ENCODE data around the gene KRTAP19-1. TPM values are rescaled to one million over a fixed set of nuclear protein-coding genes. Genes with fewer than 3 reads are reported as not detected.

The KRTAP19-1 gene
- total and polyA plus RNA-seq, 9 donors, result not detected

- H3K36me3 ChIP-seq (ENCODE audit: control insufficient read depth, insufficient read depth, low read length), result no peaks in the 10 kb centered on the region
- H3K4me3 ChIP-seq (ENCODE audit: low read length), result no peak overlapping the region
- H3K27ac ChIP-seq (ENCODE audit: low read length), result no peak overlapping the region
- WGBS (ENCODE audit: insufficient coverage), result 67% methylated on average over 1 of the region's 4 CpGs
- no peak for DNase-seq
- no peaks in the 10 kb centered on the region for H3K4me1 ChIP-seq (ENCODE audit: control insufficient read depth, insufficient read depth, low read length)
- H3K27me3 ChIP-seq (ENCODE audit: control insufficient read depth, insufficient read depth, low read length), result no peaks in the 10 kb centered on the region
- H3K9me3 ChIP-seq (replicated peaks; ENCODE audit: control insufficient read depth, low read depth, low read length), result no peaks in the 10 kb centered on the region
Observed at GRCh38 chr21:30479259-30479658, 908 bp downstream of the KRTAP19-1 start.

DNA sequence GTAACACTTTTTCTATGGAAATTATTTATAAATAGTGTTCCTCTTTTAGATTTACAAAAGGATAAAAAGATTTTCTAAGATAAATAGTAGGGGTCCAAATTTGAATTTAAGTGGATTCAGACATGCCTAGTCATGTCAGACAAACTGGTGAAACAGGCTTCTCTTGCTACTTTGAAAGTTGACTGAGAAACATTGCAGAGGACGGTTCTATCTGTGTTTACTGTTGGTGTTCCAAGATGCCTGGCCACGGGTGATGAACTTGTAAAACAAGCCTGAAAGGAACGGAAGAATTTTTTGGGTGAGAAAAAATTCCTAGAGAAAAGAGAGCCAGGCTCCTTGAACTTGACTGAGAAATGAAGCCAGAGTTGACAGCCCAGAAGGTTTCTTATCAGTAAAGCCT lies 2.2 kb downstream of the KRTAP19-1 start:
- Histone ChIP-seq H3K27me3 (ENCODE audit: control insufficient read depth, insufficient read depth, low read length) (no peaks in the 10 kb centered on the region), H3K36me3 (ENCODE audit: control insufficient read depth, insufficient read depth, low read length) (no peaks in the 10 kb centered on the region), H3K4me3 (ENCODE audit: low read length) (no peak overlapping the region), H3K9me3 (replicated peaks; ENCODE audit: control insufficient read depth, low read depth, low read length) (no peaks in the 10 kb centered on the region), H3K27ac (ENCODE audit: low read length) (no peak overlapping the region), H3K4me1 (ENCODE audit: control insufficient read depth, insufficient read depth, low read length) (no peaks in the 10 kb centered on the region)
- no peak for DNase-seq
- WGBS (ENCODE audit: insufficient coverage), result 47% methylated on average over 3 of the region's 3 CpGs

- Histone ChIP-seq H3K27ac (ENCODE audit: low read length) (no peak overlapping the region), H3K9me3 (replicated peaks; ENCODE audit: control insufficient read depth, low read depth, low read length) (no peaks in the 10 kb centered on the region), H3K27me3 (ENCODE audit: control insufficient read depth, insufficient read depth, low read length) (no peaks in the 10 kb centered on the region), H3K4me3 (ENCODE audit: low read length) (no peak overlapping the region), H3K4me1 (ENCODE audit: control insufficient read depth, insufficient read depth, low read length) (no peaks in the 10 kb centered on the region), H3K36me3 (ENCODE audit: control insufficient read depth, insufficient read depth, low read length) (no peaks in the 10 kb centered on the region)
- WGBS (ENCODE audit: insufficient coverage), result no CpG with 5 or more reads among the region's 6 CpGs
- DNase-seq, result no peak
Observed at GRCh38 chr21:30468900-30469714, 11.1 kb downstream of the KRTAP19-1 start.

DNA sequence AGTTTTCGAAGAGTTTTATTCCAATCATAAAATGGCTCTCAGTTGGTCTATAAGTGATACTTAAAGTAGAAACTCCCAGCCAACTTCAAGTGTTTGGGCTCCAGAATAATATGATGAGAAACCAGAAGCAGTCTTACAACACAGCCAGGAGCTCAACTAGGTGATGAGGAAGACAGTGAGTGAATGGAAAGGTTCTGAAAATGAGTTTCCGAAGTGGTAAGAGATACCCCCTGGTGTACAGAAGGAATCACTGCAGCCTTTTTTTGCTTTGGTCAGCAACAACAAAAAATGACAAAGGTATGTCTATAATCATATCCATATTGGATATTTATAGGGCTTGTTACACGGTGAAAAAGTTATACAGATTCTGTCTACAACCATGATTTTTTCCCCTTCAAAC lies 16.5 kb downstream of the KRTAP19-1 start:
- Histone ChIP-seq H3K4me3 (ENCODE audit: low read length) (no peak overlapping the region), H3K36me3 (ENCODE audit: control insufficient read depth, insufficient read depth, low read length) (no peaks in the 10 kb centered on the region), H3K9me3 (replicated peaks; ENCODE audit: control insufficient read depth, low read depth, low read length) (no peaks in the 10 kb centered on the region), H3K4me1 (ENCODE audit: control insufficient read depth, insufficient read depth, low read length) (no peaks in the 10 kb centered on the region), H3K27me3 (ENCODE audit: control insufficient read depth, insufficient read depth, low read length) (no peaks in the 10 kb centered on the region), H3K27ac (ENCODE audit: low read length) (no peak overlapping the region)
- no peak for DNase-seq
- WGBS (ENCODE audit: insufficient coverage), result no CpG with 5 or more reads among the region's 3 CpGs

- no peak overlapping the region for H3K27ac ChIP-seq (ENCODE audit: low read length)
- H3K36me3 ChIP-seq (ENCODE audit: control insufficient read depth, insufficient read depth, low read length), result no peaks in the 10 kb centered on the region
- DNase-seq, result no peak
- no peak overlapping the region for H3K4me3 ChIP-seq (ENCODE audit: low read length)
- H3K27me3 ChIP-seq (ENCODE audit: control insufficient read depth, insufficient read depth, low read length), result no peaks in the 10 kb centered on the region
- H3K9me3 ChIP-seq (replicated peaks; ENCODE audit: control insufficient read depth, low read depth, low read length), result no peaks in the 10 kb centered on the region
- no peaks in the 10 kb centered on the region for H3K4me1 ChIP-seq (ENCODE audit: control insufficient read depth, insufficient read depth, low read length)
- no CpG with 5 or more reads among the region's 3 CpGs for WGBS (ENCODE audit: insufficient coverage)
Observed at GRCh38 chr21:30448514-30448913, 31.7 kb downstream of the KRTAP19-1 start.

DNA sequence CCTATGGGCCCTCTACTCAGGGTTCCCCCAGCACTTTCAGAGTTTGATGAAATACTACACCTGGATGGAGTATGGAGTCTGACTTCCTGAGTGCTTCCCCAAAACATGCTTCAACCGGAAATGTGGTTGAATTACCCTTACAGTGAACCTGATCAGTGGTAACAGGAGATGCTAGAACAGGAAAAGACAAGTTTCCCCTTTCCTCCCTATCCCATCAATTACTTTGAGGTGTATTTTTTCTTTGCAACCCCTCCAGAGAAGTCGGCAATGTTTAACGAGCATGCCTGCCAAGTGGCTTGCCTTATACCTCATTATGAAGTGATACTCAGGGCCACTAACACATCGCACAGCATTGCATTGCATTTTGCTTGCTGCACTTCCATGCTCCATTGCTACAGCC lies 33.1 kb downstream of the KRTAP19-1 start:
- Histone ChIP-seq H3K9me3 (replicated peaks; ENCODE audit: control insufficient read depth, low read depth, low read length) (no peaks in the 10 kb centered on the region), H3K27ac (ENCODE audit: low read length) (no peak overlapping the region), H3K4me1 (ENCODE audit: control insufficient read depth, insufficient read depth, low read length) (no peaks in the 10 kb centered on the region), H3K27me3 (ENCODE audit: control insufficient read depth, insufficient read depth, low read length) (no peaks in the 10 kb centered on the region), H3K36me3 (ENCODE audit: control insufficient read depth, insufficient read depth, low read length) (no peaks in the 10 kb centered on the region), H3K4me3 (ENCODE audit: low read length) (no peak overlapping the region)
- 39% methylated on average over 3 of the region's 4 CpGs for WGBS (ENCODE audit: insufficient coverage)
- DNase-seq, result no peak

DNA sequence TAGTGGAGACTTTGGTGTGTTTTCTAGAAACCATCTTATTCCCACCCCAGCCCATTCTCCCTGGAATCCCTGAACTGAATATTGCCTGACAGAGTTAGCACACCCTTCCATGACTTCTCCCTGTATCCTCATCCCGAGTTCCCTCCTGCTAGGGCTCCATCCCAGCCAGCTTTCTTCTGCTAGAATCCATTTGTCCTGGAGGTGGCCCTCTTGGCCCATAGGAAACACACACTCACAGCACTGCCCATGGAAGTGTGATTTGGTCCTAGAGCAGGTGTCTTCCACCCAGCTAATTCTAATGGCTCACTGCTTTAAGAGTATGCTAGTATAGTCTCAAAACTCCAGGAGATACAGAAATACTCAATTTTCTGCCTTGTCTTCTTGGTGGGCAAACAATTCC lies 36.0 kb downstream of the KRTAP19-1 start:
- no CpG with 5 or more reads among the region's 1 CpG for WGBS (ENCODE audit: insufficient coverage)
- no peaks in the 10 kb centered on the region for H3K4me1 ChIP-seq (ENCODE audit: control insufficient read depth, insufficient read depth, low read length)
- no peaks in the 10 kb centered on the region for H3K9me3 ChIP-seq (replicated peaks; ENCODE audit: control insufficient read depth, low read depth, low read length)
- no peak for DNase-seq
- no peaks in the 10 kb centered on the region for H3K36me3 ChIP-seq (ENCODE audit: control insufficient read depth, insufficient read depth, low read length)
- H3K27me3 ChIP-seq (ENCODE audit: control insufficient read depth, insufficient read depth, low read length), result no peaks in the 10 kb centered on the region
- H3K4me3 ChIP-seq (ENCODE audit: low read length), result no peak overlapping the region
- H3K27ac ChIP-seq (ENCODE audit: low read length), result no peak overlapping the region

- no peak overlapping the region for H3K4me3 ChIP-seq (ENCODE audit: low read length)
- no peaks in the 10 kb centered on the region for H3K36me3 ChIP-seq (ENCODE audit: control insufficient read depth, insufficient read depth, low read length)
- H3K27ac ChIP-seq (ENCODE audit: low read length), result no peak overlapping the region
- H3K4me1 ChIP-seq (ENCODE audit: control insufficient read depth, insufficient read depth, low read length), result no peaks in the 10 kb centered on the region
- no peaks in the 10 kb centered on the region for H3K9me3 ChIP-seq (replicated peaks; ENCODE audit: control insufficient read depth, low read depth, low read length)
- no peaks in the 10 kb centered on the region for H3K27me3 ChIP-seq (ENCODE audit: control insufficient read depth, insufficient read depth, low read length)
- DNase-seq, result no peak
Observed at GRCh38 chr21:30443226-30443625, 36.9 kb downstream of the KRTAP19-1 start.

DNA sequence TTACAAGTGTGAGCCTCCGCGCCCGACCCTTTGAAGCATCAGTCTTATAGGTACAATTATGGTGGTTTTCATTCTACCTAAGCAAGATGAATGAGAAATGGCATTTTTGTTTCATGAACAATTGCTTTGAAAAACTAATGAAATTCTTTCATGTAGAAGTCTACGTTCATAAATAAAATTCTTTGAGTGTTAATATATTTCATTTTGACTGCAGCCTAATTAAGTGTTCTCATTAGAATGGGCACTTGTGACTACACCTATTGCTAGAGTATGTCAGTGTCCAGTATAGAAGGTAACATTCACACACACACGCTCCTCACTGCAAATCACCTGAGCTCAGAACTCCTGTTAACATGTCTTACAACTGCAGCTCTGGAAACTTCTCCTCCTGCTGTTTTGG lies 40.2 kb downstream of the KRTAP19-1 start, which contains the start of gene KRTAP15-1:
Gene KRTAP15-1, plus strand, starts transcription at position 301 of the 400 bp plus-strand sequence. Its CDS starts 53 bp downstream, at position 354.
- DNase-seq, result no peak
- H3K4me1 ChIP-seq (ENCODE audit: control insufficient read depth, insufficient read depth, low read length), result no peaks in the 10 kb centered on the region
- H3K27me3 ChIP-seq (ENCODE audit: control insufficient read depth, insufficient read depth, low read length), result no peaks in the 10 kb centered on the region
- no peak within 1 kb of the TSS for H3K27ac ChIP-seq (ENCODE audit: low read length)
- no CpG with 5 or more reads among the region's 5 CpGs for WGBS (ENCODE audit: insufficient coverage)
- no peaks in the 10 kb centered on the region for H3K36me3 ChIP-seq (ENCODE audit: control insufficient read depth, insufficient read depth, low read length)
- no peaks in the 10 kb centered on the region for H3K9me3 ChIP-seq (replicated peaks; ENCODE audit: control insufficient read depth, low read depth, low read length)
- no peak within 1 kb of the TSS for H3K4me3 ChIP-seq (ENCODE audit: low read length)

DNA sequence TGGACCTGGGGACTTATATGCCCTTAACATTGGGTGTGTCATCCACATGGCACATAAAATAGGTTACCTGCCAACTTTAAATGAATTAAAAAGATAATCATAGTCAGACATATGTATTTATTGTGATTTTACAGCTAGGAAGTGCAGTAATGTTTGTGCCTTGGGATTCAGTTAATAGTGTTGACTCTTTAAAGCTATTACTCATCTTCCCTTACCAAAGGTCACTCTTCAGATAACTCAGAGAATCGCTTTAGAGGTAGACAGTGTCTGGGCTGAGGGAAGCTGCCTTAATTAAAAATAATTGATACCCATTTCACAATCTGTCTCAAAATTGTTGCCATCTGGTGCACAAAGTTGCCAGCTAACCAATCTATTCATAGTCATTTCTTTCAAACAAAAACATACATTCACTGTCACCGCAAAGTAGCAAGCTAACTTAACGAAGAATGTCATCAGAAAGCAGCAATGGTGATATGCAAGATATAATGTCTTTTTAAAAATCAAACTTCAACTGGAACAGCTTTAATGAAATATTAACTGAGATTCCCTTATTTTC lies 43.1 kb downstream of the KRTAP19-1 start:
- Histone ChIP-seq H3K36me3 (ENCODE audit: control insufficient read depth, insufficient read depth, low read length) (no peaks in the 10 kb centered on the region), H3K27ac (ENCODE audit: low read length) (no peak overlapping the region), H3K4me1 (ENCODE audit: control insufficient read depth, insufficient read depth, low read length) (no peaks in the 10 kb centered on the region), H3K4me3 (ENCODE audit: low read length) (no peak overlapping the region), H3K27me3 (ENCODE audit: control insufficient read depth, insufficient read depth, low read length) (no peaks in the 10 kb centered on the region), H3K9me3 (replicated peaks; ENCODE audit: control insufficient read depth, low read depth, low read length) (no peaks in the 10 kb centered on the region)
- no peak for DNase-seq
- no CpG with 5 or more reads among the region's 3 CpGs for WGBS (ENCODE audit: insufficient coverage)
